ENCODE data around the gene THADA.

THADA gene

DNA sequence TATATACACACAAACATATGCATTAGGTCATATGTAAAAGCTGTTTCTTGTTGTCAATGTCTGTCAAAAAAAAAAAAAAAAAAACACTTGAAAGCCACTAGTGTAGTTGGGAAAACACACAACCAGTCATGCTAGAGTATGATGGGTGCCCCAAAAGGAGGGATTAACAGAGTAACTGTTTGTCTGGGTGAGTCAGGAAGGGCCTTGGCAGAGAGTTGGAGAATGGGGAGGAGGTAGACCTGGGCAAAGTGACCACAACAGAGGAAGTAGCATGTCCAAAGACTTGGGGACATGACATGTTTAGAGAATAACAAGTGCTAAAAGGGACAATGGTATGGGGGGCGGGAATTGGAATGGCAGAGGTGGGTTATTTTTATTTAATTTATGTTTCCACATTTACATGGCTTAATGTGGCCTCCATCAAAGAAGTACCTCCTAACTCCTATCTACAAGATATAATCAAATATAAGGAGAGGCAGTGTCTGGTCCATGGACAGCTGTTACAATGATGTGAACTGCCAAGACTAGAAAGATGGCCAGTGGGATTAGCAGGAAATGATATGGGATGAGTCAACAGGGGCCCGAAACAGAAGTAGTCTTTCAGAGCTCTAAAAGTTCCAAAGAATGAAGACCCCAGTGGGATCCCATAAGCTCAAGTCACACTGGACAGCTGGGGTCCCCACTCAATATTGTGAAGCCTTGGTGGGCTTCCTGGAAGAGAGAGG, 269.6 kb downstream of the THADA start:
- DNase-seq (ENCODE audit: low read depth in 2 of 2), result no peak

DNA sequence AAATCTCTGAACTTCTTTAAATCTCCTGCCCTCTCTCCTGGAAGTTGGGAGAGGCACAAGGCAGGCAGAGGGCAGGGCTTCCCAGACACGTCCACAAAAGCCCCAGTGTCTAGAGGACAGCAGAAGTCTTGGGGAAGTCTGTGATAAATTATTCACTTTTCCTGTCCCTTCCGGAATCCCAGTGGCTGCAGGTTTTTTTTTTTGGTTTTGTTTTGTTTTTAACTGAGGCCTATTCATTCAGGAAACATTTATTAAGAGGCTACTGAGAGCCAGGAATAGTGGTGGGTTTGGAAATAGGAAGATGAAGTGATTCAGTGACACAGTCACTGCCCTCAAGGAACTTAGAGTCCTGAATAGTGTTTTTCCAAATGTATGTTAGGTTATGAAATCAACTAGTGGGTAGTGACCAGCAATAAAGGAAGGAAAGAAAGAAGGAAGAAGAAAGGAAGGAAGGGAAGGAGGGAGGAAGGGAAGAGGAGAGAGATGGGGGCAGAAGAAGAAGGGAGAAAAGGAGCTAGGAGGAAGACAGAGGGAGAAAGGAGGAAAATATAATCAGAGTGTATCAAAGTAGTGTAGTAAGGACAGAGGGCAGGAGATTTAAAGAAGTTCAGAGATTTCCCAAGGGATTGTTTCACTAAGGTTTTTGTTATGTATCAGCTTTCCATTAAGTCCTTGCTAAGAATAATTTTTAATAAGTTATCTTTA, 270.6 kb downstream of the THADA start:
- DNase-seq (ENCODE audit: low read depth in 2 of 2), result no peak

DNA sequence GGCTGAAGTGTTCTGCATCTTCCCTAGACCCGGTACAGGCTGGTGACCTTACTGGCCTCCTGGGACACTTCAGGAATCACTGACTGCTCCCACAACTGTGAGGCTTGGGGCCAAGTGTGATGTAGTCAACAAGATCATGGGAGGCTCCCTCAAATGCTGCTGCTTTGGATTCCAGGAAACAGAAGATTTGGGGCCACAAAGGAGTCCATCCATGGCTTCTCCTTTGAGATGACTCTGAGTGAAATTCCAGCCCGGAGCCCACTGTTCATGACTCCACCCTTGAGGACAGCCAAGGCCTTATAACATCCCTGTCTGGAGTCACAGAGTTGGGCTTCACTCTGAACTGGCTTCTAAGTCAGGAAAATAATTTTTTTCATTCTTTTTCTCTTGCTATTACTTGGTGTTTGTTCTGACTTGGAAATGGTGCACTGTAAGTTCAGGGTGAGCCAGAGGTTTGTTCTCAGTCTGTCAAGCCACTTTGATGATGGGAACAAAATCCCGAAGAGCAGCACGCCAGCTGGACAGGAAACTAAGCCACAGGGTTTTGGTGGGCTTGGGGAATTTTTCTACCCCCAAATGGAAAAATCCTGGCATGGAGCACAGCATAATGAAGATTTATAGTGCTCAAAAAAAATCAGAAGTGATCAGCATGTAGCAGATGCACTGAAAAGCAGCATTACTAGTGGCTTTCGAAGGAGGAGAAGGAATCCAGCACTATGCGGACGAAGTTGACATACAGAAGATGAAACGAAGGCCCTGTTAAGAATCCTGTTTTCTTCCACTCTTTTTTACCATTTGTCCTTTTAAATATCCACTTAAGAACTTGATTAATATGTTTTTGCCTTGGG, 271.4 kb downstream of the THADA start:
- DNase-seq (ENCODE audit: low read depth in 2 of 2), result no peak

DNA sequence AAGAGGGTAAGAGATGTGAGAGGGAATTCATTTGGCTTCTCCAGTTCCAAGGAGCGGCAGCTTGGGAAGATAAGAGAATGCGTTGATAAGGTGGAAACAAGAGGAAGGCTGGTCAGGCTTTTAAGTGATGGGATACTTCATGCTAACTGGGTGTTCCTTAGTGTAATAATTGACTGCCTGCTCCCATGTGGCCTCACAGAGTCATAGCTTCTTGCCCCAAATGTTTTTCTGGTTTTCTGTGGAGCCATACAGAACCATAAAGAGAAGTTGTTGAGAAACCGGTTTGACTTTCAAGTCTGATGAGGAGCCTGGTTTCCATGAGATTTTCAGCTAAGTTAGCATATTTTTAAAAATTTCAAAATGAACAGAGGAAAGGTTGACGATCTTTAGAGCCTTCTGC, 272.0 kb downstream of the THADA start:
- no peak for DNase-seq (ENCODE audit: low read depth in 2 of 2)

DNA sequence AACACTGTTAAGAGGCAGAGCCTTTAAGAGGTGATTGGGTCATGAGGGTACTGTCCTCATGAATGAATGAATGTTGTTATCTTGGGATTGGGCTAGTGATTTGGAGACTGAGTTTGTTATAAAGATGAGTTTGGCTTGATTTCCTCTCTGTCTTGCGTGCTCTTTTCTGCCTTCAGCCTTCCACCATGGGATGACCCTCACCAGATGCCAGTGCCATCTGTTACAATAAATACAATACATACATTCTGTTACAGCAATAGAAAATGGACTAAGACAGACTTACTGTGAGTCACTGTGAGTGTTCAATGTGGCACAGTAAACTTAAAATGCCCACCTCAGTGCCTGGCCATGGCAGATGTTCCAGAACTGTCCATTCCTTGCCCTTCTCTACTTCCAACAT, 274.4 kb downstream of the THADA start:
- no peak for DNase-seq (ENCODE audit: low read depth in 2 of 2)

DNA sequence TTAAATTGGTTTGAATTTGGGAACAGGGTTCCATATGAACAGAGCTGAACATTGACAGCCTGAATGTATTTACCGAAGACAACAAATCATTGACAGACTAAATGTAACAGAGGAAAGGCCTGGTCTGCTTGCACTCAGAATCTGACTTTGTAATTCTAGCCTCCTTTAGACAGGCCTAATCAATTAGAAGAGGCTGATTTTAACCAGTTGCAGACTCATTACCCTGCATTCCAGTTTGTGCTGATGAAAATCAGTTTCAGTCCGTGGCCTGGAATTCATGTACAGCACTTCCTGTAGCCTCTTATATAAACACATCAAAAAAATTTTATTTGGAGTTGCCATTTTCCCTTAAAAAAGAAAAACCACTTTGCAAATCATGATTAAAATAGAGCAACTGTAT, 276.3 kb downstream of the THADA start:
- DNase-seq (ENCODE audit: low read depth in 2 of 2), result no peak

DNA sequence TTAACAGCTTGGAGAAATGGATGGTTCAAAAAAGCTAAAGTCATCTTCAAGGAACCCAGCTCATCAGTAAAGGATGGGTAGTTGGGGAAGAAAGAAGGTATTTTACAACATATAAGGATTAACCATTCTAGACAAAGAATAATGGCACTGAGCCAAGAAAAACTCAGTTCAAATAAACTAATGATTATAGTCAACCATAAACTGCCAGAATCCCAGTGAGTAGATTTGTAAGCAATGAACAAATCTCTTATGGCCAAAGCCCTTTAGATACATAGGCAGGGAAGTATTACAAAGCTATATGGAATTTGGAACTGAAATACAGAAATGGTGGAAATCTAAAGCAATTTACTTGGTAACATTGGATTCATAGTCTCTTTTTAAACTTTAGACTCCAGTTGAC, 277.0 kb downstream of the THADA start:
- no peak for DNase-seq (ENCODE audit: low read depth in 2 of 2)

DNA sequence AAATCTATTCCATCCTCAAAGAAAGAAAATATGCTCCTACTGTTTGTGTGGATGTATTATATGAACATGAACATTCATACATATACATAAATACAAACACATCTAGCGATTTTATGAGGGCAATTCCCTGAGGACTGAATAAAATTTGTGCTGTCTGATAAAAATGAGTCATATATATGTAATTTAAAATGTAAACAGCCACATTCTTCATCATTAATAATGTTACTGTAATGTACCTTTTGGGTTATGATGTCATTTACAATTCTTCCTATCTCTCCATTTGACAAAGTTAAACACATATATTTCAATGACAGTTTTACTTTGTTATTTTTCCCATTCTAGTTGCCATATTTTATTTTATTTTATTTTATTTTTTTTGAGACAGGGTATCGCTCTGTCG, 278.2 kb downstream of the THADA start:
- DNase-seq (ENCODE audit: low read depth in 2 of 2), result no peak

DNA sequence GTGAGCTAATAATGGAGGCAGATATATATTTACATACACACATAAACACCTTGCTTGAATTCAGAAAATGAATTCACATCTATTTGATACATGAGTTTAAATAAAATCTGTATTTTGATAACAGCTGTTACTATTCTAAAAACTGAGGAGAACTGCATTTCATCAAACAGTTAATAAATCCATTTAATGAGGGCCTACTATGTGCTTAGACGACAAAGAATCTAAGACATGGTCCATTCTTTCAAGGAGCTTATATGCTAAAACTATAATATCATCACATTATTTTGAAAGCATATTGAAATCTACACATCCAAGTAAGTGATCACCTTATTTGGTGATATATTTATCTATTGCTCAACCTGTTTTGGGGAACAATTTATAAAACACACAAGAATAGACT, 278.6 kb downstream of the THADA start:
- DNase-seq (ENCODE audit: low read depth in 2 of 2), result no peak

DNA sequence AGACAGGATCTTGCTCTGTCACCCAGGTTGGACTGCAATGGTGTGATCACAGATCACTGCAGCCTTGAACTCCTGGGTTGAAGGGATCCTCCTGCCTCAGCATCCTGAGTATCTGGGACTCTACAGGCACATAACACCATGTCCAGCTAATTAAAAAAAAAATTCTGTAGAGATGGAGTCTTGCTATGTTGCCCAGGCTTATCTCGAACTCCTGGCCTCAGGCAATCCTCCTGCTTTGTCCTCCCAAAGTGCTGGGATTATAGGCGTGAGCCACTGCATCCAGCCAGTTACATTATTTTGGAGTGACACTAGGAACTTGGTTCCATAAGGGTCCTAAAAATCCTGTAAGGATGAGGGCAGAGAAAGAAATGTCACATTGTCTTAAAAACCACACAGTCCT, 280.4 kb downstream of the THADA start:
- DNase-seq (ENCODE audit: low read depth in 2 of 2), result no peak

DNA sequence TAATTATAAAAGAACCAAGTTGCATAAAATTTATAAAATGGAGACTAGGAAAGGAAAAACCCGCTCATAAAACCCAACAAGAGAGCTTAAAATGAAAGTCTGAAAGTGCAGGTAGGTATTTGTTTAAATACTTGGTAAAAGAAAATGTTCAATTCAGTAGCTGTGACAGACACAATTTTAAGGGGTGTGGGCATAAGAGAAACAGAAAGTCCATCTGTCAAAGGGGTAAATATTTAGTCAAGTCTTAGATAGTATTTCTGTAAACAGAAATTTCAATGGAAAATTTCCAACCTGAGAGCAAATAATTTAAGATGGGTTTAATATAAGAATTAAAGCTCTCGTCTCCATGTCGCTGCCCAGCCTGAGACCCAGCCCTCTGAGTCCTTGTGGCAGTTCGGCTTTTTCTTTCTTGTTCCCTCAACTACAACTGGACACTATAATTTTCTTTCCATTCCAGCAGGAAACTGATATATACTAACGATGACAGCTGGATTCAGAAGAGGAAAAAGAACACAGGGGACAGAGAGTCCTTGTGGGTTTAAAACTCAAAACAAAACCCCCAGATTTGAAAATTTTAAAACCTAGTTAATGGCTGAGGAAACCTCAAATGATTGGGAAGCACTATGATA, 281.4 kb downstream of the THADA start:
- no peak for DNase-seq (ENCODE audit: low read depth in 2 of 2)

DNA sequence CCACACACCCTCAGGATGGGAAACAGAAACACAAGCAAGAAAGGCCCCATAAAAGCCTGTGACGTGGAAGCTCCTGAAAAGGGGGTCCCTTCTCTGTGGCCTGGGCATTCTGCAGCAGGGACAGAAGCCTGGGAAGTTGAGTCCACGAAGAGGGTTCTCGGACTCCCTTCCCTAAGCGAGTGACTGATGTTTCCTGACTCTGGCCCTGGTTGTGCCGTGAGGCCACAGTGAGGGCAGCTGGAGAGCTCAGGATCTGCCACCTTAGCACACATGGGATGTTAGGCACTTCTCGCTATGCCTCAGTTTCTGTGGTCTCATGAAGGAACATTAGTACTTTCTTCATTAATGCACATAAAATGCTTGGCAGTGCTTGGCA, 282.2 kb downstream of the THADA start:
- no peak for DNase-seq (ENCODE audit: low read depth in 2 of 2)

DNA sequence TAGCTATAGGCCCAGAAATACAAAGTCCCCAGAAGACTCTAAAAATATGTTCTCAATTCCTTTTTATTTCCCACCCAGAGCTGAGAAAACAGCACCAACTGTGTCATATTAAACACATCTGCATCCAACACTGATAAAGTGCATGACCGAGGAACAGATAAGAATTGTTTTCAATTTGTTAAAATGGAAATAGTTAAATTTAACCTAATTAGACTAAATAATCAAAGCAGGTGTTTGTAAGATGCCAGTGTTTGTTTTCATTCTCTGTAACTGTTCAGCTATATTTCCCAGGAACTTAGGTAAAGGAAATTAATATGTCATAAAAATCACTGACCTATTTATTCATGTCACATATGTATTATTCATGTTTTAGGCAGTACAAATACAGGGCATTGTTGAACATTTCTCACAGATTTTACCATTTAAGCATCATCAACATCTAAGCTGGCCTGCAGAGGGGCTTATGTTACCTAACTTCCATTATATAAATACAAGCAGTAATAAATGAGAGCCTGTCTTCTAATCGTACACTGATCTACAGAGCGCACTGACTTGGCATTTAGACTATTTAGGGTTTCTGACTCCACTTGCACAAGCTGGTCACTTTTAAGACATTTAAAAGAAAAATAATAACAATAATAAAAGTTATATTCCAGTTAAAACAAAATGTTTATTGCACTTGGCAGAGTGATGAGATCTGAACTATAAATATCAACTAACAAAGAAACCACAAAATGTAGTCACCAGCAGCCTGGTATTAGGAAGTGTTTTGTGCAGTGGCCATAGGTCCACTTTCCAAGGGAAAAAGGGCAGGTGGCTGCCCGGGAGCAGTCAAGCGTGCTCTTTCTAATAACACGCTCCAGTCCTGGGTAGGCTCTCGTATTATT, 282.8 kb downstream of the THADA start:
- no peak for DNase-seq (ENCODE audit: low read depth in 2 of 2)

DNA sequence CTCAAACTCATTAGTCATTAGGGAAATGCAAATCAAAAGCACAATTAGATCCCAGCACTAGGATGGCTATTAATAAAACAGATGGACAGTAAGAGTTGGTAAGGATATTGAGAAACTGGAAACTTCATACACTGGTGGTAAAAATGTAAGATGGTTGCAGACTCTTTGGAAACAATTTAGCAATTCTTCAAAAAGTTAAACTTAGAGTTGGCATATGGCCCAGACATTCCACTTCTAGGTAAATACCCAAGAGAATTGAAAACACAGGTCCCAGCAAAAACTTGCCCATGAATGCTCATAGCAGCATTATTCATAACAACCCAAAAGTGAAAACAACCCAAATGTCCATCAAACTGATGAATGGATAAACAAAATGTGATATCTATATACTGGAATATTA, 284.6 kb downstream of the THADA start:
- no peak for DNase-seq (ENCODE audit: low read depth in 2 of 2)

DNA sequence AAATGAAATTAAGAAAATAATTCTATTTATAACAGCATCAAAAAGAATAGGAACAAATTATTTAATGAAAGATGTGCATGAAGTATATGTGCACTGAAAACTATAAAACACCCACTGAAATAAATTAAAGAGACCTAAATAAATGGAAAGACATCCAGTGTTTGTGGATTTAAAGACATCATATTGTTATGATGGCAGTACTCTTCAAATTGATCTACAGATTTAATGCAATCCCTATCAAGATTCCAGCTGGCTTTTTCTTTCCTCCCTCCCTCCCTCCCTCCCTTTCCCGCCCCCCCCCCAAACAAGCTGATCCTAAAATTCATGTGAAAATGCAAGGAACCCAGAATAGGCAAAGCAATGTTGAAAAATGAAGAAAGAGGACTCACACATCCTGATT, 285.9 kb downstream of the THADA start:
- no peak for DNase-seq (ENCODE audit: low read depth in 2 of 2)

DNA sequence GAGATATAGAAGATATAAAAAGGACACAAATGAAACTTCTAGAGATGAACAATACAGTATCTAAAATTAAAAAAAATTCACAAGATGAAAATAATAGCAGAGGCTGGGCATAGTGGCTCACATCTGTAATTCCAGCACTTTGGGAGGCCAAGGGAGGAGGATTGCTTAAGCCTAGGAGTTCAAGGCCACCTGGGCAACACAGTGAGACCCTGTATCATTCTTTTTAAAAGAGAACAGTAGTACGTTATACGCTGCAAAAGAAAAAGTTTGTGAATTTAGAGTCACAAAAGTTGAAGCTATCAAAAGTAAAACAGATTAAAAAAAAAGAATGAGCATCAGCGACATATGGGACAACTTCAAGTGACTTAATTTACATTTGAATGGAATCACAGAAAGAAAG, 287.9 kb downstream of the THADA start:
- no peak for DNase-seq (ENCODE audit: low read depth in 2 of 2)

DNA sequence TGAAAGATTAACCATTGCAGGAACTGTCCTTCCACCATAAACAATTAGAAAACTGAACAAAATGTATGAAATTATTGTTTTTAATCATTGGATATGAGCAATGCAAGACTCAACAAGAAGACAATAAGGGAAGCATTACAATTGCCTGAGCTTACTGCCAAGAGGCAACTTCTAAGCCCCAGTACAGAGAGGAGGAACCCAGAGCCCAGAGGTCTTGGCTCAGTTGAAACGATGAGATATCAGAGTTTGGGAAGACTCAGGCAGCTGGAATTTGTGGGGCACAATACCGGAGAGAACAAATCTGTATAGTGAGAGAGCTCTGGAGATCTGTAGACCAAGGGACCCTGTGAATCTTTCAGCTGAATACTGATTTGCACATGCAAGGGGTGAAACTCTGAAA, 288.8 kb downstream of the THADA start:
- DNase-seq (ENCODE audit: low read depth in 2 of 2), result no peak

DNA sequence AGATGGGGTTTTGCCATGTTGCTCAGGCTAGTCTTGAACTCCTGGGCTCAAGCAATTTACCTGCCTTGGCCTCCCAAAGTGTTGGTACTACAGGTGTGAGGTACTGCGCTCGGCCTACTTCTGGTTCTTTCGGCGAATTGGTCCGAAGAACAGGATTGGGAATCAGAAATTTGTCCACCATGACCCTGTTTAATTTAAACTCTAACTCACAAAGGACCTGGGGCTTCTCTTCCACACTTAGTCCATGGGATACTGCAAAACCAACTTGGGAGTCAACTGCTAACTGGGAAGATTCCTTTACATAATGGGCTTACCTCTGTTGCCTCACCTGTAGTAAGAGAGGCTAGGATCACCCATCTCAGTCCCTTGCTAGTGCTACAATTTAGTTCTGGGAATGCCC, 289.6 kb downstream of the THADA start:
- DNase-seq (ENCODE audit: low read depth in 2 of 2), result no peak

DNA sequence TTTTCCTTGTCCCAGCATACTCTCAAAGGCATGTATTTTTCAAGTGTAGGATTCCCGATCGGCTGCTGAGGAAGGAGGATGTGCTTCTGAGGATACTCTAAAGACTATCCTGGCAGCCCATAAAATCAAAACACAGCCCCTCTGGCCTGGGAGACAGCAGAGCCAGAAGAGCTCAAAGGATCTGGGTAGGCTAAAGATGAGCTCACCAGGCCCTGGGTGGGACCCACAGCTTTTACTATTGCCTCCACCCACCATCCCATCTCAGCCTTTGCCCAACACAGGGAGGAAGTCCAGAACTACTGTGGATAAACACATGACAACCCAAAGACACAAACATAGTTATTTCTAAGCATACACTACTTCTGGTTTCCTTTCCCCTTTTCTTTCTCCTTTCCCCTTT, 290.3 kb downstream of the THADA start:
- no peak for DNase-seq (ENCODE audit: low read depth in 2 of 2)

DNA sequence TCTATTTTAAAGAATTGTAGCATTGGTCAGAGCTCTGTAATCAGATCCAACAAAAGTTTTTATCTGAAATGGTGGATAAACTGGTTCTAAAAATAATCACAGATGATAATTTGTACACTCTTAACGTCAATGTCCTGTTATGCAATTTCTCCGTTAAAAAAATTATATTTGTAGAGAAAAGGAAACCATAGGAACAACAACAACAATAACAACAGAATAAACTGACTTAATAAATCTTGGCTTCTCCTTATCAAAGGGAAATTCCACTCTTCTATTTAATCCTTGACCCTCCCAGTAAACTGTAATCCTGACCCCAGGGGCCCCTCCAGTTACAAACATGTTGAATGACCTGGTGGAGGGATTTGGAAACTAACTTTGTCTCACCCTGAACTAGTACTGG, 290.8 kb downstream of the THADA start:
- no peak for DNase-seq (ENCODE audit: low read depth in 2 of 2)

DNA sequence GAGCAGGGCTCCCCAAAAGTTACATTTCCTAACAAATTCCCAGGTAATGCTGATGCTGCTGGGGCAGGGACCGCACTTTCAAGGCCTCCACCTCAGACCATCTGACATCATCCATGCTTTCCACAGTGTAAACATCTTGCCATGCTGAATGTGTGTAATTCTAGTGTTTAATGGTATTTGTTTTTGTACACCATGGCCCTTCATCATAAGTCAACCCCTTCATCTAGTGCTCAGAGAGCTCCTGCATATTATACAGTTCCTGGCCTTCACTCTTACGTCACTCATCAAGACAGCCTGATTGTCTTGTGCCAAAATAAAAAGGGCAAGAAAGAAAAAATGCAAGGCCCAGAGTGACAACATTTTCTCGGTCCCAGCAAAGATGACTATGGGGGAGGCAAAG, 291.9 kb downstream of the THADA start:
- no peak for DNase-seq (ENCODE audit: low read depth in 2 of 2)

Measured in stimulated activated CD4-positive, alpha-beta T cell treated with anti-CD3 and anti-CD28 coated beads, Interleukin-1b, Interleukin-23, amount 100 ng/mL, for 4 hours (primary cell).